VCaP (cell line): ENCODE results near the gene DLGAP1.
A peak's percentile ranks its signal among the peaks of the same experiment; 100 is the strongest.

Experiments used
- H3K27ac ChIP-seq: fragments of 450-650 bp; 2 replicates; pipeline ENCODE4 v1.5.1; 2017
- CTCF ChIP-seq: fragments of 450-650 bp; conservative IDR thresholded peaks from 2 replicates; pipeline ENCODE4 v1.5.1; 2017; ENCODE audit warnings: mild to moderate bottlenecking, moderate library complexity

The DLGAP1 gene

GRCh38 chr18:3879836-3880120 is 575.3 kb downstream of the DLGAP1 start:
- no peak for TF ChIP-seq CTCF
- no peak overlapping the region for H3K27ac ChIP-seq

- no peak overlapping the region for H3K27ac ChIP-seq
- no peak for TF ChIP-seq CTCF
Observed at GRCh38 chr18:3879114-3879835, 575.8 kb downstream of the DLGAP1 start.

DNA sequence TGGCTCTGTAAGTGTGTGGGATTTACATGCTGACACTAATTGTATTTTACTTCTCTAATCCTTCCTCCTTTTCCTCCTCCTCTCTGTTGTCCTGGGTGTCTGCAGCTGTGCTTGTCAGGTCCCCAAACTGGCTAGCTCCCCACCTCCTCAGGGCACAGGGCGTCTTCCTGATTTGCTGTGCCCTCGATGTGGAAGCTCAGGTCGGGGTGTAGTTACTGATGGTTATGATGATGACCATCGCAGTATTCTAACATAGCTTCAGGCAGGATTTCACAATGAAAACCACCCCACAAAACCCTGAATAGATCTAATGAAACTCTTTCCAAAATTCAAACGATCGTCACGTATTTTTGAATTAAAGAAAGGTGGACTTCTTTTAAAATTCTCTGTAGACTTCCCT is 576.7 kb downstream of the DLGAP1 start:
- H3K27ac ChIP-seq = no peak overlapping the region
- TF ChIP-seq CTCF = no peak

DNA sequence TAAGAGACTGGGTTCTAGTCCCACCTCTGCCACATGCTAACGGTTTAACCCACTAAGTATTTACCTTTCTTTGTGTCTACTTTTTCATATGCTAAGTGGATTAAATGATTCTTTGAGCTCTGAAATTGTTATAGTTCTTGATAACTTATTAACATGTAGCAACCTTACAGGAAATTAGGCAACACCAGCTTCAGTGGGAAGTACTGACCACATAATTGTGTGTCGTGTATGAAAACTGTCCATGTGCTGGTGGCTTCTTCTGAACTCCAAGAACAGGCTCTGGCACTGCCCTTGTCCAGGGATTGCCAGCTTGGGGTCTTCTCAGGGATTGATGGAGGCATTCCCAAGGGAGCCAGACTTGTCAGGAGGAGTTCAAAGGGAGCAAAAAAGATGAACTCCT is 577.4 kb downstream of the DLGAP1 start:
- TF ChIP-seq CTCF = no peak
- H3K27ac ChIP-seq = no peak overlapping the region

- H3K27ac ChIP-seq = no peak overlapping the region
- no peak for TF ChIP-seq CTCF
Observed at GRCh38 chr18:3875961-3876360, 579.1 kb downstream of the DLGAP1 start.

GRCh38 chr18:3875376-3875775 is 579.7 kb downstream of the DLGAP1 start:
- no peak for TF ChIP-seq CTCF
- H3K27ac ChIP-seq = no peak overlapping the region

DNA sequence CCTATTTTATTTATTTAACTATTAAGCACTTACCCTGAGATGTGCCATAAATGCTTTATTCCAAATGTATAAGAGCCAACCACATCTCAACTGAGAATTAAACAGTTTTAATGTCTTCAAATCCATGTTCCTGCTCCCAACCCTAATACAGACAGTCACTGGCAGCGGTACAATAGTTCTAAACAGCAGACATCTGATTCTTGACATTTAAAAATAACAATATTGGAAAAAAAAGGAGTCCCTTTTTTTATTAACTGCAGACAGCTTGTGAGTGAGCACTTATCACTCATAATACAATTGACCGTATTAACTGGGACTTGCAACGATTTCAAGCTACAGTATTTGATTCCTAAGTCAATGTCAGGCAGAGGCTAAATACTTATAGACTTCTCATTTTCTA is 580.5 kb downstream of the DLGAP1 start:
- H3K27ac ChIP-seq = no peak overlapping the region
- TF ChIP-seq CTCF = no peak

GRCh38 chr18:3874125-3874524 is 581.0 kb downstream of the DLGAP1 start:
- TF ChIP-seq CTCF = no peak
- peak overlapping the region; percentile 1; the same call in 1 of the 2 replicates for H3K27ac ChIP-seq
